Astrocyte of the spinal cord (primary cell): ENCODE results near the gene ORM2.

Source experiments
- DNase-seq: peaks from one replicate; pipeline ENCODE4 v3.0.0; 2011; ENCODE audit warnings: low read depth, low spot score
- H3K4me3 ChIP-seq: 2 replicates; pipeline ENCODE4 v1.5.1; 2011; ENCODE audit warnings: low read depth, mild to moderate bottlenecking, low read length, moderate library complexity
- CTCF ChIP-seq: IDR thresholded peaks from 2 replicates; pipeline ENCODE4 v1.5.1; 2012; ENCODE audit warnings: low read depth, mild to moderate bottlenecking, low read length, inconsistent platforms
- in situ Hi-C: cut with HindIII; loops from 2 replicates; pipeline ENCODE4 v1.10.0; 2017; ENCODE audit warnings: low sequenced_read_pairs

Gene ORM2

GRCh38 chr9:114378883-114379282 lies 49.2 kb downstream of the ORM2 start:
- no peak for TF ChIP-seq CTCF
- no peak overlapping the region for H3K4me3 ChIP-seq
- in situ Hi-C loops = no loop called here
- no peak for DNase-seq
